HG03095 (cell line): ENCODE measurements around the gene GNA14.
"Not testable (repeated sequence)": the region's sequence is repeated elsewhere in the genome, so short reads cannot be mapped to it uniquely, and the experiment has no call there.

Experiments
- ATAC-seq: cut with Tn5 transposase; IDR thresholded peaks from one replicate; pipeline ENCODE4 v1.9.1; 2021; ENCODE audit warnings: moderate library complexity; ENCODE audit not compliant: unreplicated experiment

The GNA14 gene

DNA sequence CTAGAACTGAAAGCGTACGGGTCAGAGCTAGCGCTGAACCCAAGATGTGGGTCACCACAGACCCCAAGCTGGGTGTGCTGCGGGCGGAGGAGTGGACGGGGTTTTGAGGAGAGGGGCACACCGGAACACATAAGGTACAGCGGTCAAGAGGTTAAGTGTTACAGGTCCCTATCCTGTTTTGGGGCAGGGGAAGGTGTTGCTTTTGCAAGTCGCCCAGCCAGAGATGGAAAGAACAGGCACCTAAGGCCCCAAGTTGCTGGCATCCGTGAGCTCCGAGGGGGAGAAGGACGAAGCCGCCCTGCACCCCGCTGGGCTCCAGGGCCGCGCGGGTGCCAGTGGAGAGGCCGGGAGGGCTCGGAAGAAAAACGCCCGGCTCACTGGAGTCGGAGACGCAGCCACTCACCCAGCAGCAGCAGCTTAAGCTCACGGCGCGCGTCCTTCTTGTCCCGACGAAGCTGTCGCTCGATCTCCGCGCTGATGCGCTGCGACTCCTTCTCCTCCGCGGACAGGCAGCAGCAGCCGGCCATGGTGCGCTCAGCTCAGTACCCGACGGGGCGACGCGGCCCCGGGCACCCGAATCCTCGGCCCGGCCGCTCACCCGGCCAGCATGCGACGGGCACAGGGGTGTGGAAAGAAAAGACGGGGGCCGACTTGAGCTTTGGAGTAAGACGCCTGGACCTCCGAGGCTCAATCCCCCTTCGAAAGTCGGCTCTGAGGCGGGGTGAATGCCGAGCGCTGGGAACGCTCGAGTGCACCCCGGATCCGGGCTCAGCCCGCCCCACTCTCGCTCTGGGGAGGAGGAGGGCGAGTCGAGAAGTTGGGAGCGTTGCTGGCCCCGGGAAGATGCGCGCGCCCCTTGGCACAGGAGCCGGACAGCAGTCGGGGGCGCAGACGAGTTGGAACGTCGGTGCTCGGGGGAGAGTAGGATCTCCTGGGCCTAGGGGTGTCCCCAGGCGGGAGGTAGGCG, 572 bp downstream of the GNA14 start:
- no peak for ATAC-seq

DNA sequence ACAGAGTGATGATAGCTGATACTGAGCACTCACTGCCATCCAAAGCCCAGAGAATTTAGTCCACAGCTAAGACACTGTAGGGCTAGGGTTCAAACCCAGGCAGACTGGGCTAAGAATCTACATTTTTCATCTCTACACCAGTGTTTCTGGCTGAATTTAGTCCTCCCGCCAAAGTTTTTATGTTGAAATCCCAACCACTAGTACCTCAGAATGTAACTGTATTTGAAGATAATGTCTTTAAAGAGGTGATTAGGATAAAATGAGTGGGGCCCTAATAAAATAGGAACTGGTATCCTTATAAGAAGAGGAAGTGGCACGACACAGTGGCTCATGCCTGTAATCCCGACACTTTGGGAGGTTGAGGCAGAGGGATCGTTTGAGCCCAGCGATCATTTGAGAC, 4.3 kb downstream of the GNA14 start:
- no peak for ATAC-seq

DNA sequence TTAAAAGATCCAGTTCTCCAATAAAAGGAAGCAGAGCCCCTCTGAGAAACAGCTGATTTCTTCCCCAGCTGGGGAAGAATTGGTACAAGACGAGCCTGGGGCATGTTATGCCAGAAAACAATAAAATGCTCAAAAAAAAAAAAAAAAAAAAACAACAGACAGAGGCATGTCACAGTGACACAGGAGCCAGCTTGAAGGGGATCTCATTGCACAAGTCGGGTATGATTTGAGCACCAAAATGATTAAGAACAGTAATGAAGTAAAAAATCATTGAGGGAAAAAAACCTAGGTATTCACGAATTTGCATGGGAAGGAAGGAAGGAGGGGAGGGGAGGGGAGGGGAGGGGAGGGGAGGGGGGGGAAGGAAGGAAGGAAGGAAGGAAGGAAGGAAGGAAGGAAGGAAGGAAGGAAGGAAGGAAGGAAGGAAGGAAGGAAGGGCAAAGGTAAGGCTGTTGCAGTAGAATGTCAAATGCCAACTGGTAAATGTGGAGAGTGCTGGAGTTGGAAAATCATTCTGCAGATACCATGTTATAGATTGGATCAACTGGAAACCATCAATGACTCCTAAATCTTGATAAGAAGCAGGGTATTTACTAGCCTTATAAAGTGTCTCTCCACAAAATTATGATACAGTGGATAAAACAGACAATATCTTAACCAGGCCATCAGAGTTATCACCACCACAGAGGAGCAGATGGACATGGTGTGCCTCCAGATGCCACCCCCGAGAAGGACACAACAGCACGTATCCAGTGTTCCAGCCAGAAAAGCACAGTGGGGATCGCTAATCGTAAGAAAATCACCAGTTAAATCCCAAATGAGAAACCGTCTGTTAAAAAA, 7.2 kb downstream of the GNA14 start:
- no peak for ATAC-seq

DNA sequence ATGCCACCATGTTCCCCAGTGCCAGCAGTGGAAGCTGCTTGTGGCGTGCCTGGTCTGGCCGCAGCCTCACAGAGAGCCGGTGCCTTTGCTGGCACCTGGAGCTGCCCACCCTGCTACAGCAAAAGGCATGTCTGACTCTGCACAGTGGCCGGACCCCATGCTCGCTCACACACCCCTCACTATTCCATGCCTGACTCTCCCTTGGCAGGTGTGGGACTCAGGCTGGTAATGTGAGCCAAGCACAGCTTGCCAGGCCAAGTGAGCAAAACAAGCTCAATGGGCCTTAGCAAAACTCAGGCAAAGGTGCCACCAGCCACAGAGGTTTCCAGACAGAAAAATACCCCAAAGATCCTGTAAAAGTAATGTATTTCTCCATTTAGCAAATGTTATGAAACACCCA, 15.5 kb downstream of the GNA14 start:
- no peak for ATAC-seq

DNA sequence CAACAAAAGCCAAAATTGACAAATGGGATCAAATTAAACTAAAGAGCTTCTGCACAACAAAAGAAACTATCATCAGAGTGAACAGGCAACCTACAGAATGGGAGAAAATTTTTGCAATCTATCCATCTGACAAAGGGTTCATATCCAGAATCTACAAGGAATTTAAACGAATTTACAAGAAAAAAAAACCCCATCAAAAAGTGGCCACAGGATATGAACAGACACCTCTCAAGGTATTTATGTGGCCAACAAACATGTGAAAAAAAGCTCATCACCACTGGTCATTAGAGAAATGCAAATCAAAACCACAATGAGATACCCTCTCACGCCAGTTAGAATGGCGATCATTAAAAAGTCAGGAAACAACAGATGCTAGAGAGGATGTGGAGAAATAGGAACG, 19.3 kb downstream of the GNA14 start:
- not testable (repeated sequence) for ATAC-seq

DNA sequence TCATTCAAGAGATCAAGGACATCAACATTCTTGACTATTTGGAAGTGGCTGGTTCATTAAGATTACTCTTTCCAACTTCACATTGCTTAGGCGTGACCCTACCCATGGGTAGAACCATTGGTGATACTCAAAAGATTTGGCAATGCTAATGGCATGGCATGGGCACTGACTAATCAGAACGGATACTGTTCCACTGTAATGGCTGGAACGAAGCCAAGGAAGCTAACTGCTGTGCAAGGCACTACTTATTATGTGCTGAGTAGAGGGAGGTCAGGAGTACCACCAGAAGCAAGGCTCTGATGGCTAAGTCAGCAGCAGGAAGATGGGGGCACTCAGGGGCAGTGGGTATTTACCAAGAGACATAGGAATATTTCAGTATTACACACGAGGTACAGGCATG, 31.9 kb downstream of the GNA14 start:
- ATAC-seq: no peak

DNA sequence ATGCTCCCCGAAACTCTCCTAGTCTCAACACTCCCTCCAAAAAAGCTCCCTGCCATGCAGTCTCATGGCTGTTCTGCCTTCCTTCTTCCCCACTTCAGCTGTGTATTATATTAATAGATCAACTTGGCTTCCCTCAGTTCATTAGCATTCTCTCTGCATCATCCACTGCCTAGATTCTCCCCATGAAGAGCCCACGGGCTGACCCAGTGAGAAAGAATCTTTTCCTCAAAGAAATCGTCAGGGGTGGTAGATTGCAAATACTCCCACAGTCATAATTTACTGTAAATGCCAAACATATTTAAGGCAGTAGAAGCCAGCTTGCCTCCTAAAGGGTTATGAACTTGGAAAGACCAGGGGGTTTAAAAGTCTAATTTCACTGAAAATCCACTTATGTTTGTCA, 33.5 kb downstream of the GNA14 start:
- ATAC-seq: no peak

DNA sequence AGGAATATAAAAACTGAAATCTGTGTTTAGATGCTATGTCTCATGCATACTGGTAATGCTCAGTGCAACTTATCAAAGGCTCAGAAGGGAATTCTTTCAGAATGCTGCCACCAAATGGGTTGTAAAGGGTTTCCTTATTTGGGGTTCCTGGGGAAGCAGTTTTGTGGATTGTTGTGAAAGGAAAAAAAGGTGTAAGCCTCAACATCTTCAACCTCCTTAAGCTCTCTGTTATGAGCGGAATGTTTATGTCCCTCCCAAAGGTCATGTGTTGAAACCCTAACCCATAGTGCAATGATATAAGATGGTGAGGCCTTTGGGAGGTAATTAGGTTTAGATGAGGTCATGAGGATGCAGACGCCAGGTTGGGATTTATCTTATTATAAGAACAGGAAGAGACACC, 41.6 kb downstream of the GNA14 start:
- no peak for ATAC-seq

DNA sequence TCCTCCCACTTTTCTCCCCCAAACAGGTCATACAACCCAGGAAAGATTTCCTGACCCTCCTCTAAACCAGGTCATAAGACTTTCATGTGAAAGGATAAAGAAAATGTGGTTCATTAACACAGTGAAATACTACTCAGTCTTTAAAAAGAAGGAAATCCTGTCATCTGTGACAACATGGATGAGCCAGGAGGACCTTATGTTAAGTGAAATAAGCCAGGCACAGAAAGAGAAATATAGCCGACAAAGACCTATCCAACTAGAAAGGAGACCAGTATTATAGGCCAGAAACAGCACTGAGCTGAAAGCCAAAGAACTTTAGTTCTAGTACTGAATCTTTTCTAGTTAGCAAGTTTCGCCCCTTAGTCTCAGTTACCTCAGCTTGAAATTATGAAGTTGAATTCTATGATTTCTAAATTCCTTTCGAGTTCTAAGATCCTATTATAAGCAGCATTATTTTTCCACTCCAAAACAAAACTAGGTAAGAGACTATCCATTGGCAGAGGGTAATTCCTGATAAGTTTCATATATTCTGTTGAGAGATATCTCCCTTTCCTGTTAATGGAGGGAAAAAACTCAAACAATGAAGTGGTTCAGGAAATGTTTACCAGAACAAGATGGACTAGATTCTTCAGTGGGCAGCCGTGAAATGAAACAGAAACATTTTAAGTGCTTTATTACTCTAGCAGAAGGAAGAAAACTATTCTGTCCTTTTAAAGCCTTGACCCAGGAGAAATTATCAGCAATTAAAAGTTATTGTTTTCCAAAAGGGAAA, 42.5 kb downstream of the GNA14 start:
- no peak for ATAC-seq

DNA sequence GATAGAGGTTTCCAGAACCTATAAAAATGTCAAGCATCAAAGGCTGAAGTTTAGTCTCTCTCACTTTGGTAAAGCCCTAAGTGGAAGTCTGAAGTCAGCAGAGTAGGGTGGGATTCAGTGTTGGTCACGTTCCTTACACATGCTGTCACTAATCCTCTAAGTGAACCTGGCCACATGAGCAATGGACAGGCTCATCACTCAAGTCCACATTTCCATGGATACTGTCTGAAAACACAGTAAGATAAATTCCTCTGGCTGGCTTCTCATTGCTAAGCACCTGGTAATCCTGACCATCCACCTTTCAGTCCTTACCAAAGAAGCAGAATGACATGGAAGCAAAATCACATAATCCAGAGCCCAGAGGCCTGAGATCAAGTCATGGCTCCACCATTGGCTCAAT, 43.8 kb downstream of the GNA14 start:
- ATAC-seq: no peak

DNA sequence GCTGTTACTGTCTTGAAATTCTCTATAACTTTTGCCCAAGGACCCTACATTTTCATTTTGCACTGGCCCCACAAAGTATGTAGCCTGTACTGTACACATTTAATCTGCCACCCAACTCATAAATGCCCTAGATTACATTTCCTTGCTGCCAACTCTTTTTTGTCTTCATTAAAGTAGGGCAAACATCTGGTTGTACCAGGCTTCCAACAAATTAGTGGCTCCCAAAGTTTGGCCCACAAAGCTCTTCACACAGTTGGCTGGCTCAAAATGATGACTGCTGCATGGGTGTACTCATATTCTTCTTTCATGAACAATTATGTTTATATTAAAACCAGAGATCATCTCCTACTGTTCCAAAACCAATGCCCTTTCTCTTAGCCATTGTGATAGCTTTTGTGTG, 45.3 kb downstream of the GNA14 start:
- ATAC-seq: no peak

DNA sequence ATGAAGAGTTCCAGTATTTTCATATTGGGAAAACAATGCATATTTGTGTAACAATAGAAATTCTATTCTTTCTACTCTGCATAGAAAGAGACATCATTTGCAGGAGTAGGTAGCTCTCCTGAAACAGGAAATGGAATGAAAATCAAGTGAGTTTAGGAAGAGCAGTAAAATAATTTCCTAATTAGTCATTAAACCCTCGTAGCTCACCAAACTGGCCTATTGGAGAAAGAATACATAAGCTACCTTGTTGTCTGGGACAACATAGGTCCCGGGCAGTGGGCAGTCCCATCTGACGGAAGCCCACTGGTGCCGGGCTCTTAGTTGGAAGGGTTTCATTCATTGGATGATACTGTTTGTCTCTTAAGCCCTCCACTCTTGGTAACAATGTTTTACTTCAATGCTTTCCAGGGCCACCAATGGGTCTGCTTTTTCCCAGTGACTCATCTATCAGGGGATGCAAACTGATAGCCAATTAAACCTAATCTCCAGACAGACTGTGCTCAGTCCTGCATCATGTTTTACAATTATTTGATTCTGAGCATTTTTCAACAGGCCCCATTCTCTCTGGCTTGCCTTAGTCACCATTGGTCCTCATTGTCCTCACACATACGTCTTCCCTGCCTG, 46.5 kb downstream of the GNA14 start:
- no peak for ATAC-seq

DNA sequence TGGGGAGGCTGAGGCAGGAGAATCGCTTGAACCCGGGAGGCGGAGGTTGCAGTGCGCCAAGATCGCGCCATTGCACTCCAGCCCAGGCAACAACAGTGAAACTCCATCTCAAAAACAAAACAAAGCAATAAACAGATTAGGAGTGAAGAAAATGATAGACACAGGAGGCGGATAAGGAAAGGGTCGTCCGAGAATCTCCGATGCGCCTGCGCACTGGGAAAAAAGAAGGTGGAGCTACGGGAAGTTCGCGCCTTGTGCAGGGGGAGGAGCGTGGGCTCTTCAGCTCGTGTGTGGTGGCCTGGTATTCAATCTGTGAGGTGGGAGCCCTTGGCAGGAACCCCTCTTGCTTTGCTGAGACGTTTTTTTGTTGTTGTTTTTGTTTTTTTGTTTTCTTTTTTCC, 47.3 kb downstream of the GNA14 start:
- ATAC-seq: no peak

DNA sequence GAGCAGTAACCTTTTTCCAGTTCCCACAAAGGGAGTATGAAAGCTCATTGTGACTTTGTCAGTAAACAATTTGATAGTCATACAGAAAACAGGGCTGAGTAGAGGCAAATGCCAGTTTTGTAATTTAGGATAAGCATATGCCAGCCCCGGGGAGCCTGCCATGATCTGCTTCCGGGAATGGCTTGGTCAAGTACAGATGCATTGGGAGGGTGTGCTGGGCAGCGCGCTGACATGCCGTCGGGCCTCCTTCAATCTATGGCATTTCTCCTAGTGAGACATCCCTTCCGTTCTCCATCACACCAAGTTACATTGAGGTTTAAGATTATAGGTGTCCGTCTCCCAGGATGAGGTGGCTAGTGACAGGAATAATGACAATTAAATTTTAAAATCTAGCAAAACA, 48.6 kb downstream of the GNA14 start:
- ATAC-seq: no peak

DNA sequence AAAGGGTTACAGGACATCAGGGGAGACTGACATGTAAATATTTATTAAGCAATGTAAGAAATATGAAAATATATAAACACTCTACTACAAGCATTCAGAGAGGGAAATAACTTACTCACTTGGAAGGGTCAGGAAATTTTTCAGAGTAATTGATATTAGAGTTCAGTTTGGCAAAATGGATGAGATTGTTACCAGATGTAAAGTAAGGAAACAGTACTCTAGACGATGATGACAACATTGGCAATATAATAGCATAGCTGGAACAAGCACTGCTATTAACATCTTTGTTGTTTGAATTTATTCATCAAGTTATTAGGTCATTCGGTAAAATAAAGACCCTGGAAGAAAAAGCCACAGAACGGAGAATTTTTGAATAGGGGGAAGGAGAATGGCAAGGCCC, 49.1 kb downstream of the GNA14 start:
- no peak for ATAC-seq

DNA sequence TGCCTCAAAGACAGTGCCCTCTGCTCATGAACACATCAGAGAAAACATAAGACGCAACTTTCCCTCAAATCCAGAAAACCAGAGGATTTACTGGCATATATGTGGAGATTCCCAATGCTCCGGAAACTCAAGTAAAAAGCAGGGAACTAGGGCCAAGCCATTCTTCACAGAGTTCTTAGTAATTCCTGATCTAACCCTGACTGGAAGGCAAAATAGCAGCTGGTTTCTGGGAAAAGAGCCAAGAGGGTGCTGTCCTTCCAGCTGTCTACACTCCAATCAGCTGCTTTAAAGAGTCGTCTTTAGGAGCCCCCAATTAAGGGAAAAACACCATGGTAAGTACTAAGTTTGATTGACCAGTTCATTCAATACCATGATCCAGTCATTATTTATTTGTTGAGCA, 49.6 kb downstream of the GNA14 start:
- ATAC-seq: no peak

DNA sequence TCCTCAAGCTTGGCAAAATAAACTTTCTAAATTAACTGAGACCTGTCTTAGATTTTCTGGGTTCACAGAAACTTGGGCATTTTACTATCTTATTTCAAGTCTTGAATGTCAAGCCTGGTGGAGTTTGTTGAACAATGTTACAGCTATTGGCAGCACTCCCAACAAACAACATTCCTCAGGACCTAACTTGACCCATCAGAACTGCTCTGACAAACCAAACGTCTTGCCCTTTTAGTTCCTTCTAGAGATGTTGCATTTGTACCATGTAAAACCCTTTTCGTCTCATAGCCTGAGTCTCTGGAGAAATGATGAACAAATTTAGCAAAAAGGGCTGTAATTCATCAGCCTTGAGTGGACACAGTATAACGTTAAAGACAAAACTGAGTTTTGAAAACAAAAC, 51.1 kb downstream of the GNA14 start:
- no peak for ATAC-seq

DNA sequence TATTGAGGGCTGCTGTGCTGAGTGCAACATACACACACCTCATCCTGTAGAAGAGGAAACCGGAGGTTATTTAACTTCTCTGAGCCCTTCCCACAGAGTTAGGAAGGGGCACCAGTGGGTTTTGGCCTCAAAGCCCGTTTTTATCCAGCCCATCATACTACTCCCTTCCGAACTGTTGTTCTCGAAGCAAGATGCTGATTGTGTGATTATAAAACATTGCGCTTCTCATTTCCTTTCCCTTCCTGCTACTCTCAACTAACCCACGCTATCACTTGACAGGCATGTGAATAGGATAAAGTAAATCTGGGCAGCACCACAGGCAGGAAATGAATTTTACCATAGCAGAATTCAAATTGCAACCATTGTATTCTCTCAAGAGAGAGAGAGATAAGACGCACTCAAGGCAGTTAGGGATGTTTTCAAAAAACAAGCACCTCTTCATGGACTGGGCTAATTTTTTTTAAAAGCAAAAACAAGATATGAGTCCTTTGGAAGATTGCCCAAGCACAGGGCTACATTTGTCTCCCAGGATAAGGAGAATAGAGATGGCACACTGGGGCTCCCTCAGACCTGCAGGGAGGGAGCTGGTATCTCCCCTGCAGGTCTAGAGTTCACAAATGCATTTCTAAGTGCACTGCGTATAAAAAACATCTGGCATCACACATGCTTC, 52.6 kb downstream of the GNA14 start:
- ATAC-seq: no peak

DNA sequence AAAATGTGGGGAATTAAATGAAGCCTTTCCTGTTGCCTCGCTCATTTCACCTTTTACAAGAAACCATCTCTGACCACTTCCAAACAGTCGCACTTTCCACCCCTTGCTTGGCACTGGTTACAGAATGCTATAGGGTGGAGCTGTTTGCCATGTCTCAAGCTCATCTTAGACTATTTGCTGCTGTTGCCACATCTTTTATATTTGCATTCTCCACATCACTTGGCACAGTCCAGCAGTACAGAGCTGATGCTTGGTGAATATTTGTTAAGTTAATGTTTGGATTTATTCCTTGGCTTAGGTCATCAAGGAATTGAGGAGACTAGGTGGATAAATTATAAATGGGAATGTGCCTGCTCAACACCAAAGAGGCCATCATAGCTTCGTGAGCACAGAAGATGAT, 53.2 kb downstream of the GNA14 start:
- ATAC-seq: no peak

DNA sequence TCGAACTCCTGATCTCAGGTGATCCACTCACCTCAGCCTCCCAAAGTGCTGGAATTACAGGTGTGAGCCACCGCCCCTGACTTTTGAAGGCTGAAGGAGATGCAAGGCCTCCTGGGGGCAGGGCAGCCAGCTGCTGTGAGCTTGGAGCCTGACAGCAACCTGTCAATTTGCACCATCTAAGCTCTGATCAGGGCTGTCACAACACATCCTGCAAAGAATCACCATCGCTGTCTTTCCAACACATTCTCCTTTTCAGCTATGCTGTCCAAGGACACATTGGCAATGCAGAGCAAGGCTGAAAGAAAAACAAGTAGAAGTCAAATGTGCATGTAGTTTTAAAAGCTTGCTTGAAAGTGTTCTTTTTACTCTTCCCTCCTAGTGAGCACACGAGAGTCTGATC, 54.6 kb downstream of the GNA14 start:
- ATAC-seq: no peak
